ENCODE measurements around the gene KYNU.
"Not testable (repeated sequence)": the region's sequence is repeated elsewhere in the genome, so short reads cannot be mapped to it uniquely, and the experiment has no call there.

The KYNU gene

DNA sequence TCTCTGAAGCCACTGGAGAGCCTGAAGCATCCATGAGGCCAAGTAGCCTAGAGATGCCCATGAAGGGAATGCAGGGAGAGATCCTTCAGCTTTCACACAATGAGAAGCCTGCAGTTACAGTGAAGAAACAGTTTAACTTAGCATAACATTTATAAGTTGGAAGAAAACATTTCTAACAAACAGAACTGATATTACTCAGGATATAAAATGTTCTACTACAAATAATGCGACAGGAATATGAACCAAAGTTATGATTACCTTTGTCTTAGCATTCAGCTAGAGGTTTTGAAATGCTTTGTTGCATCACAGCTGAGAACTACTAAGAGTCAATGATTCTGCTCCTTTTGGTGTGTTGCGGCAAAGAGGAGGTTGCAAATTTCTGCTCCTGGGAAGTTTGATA, 6.9 kb upstream of the KYNU start:
- in situ Hi-C loops (cut with MboI; ENCODE audit: low sequenced_read_pairs) = no loop called here

DNA sequence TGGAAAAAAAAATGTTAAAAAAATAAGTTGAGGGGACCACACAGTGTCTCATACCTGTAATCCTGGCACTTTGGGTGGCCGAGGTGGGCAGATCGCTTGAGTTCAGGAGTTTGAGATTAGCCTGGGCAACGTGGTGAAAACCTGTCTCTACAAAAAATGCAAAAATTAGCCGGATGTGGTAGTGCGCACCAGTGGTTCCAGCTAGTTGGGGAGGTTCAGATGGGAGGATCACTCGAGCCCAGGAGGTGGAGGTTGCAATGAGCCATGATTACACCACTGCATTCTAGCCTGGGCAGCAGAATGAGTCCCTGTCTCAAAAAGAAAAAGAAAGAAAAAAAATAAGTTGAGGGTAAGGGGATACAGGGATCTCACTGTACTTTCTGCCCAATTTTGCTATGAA, 6.1 kb upstream of the KYNU start:
- in situ Hi-C loops (cut with MboI; ENCODE audit: low sequenced_read_pairs) = no loop called here

DNA sequence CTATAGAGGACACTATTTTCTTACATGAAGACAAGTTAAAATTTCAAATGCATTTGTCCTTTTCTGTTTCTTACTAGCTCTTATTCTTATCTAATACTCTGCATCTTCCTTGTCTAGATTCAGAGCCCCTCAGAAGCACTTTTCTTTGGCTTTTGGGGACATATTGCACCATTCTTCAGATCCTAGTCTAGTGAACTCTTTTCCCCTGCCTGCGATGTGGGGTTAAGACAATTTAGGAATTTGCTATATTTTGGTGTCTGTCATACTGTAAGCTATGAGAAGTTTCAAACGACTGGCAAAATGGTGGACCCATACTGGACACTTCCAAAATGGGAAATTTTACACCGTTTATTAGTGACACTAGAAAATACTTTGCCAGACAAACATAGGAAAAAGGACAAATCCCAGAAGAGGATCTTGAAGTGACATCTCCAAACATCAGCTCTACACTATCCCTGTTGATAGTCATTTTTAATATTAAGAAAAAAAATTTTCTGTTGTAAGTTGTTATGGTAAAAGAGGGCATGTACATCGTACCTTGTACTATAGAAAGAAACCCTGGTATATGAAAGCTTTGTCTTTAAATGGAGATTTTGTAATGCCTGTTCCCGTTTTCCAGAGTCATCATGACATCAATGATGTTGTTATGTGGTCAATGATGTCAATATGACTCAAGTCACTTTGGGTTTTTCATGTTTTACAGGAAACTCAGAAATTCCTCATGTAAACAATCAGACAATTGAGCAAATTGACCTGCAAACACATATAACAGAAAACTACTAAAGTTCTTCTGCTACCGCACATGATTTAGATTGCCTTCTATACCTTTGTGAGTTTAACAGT, 4.4 kb upstream of the KYNU start:
- in situ Hi-C loops (cut with MboI; ENCODE audit: low sequenced_read_pairs) = no loop called here

DNA sequence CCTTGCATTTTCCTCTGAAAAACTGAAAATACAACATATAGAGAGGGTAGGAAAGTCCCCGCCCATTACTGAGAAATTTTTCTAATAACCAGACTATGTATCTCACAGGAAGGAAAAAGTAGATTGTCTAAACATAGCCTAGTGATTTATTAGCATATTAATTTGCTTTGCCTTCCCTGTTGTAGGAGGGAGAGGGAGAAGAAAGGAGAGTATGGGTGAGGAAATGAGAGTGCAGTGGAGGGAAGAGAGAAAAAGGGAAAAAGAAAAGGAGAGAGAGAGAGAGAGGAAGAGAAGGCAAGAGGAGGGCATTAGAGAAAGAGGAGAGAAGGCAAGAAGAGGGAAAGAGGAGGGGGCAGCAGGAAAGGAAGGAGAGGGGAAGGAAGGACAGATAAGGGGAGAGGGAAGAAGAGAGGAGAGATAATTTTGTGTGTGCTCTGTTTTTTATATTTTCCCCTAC, 3.6 kb upstream of the KYNU start:
- in situ Hi-C loops (cut with MboI; ENCODE audit: low sequenced_read_pairs) = no loop called here

DNA sequence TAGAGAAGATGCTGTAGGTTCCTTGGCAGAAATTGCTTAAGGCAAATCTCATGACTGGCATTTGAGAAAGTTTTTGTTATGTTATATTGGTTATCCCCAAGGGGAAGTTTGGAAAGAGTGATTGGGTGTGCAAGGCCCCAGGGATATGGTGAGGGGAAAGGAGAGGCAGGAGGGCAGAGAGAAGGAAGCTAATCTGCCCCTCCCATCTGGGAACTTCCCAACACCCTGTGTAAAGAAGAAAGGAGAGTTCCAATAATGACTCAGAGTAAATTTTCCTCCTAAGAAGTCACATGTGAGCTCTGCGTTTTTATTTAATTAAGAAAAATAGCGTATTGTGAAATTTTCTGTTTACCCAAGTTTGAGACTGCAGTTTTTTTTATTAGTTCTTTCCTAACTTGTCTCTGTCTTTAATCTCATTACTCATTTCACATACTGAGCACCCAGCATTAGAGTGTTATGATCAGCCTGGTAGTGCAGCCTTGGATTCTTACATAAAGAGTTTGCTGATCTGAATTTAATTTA, 3.1 kb upstream of the KYNU start:
- in situ Hi-C loops (cut with MboI; ENCODE audit: low sequenced_read_pairs) = no loop called here

DNA sequence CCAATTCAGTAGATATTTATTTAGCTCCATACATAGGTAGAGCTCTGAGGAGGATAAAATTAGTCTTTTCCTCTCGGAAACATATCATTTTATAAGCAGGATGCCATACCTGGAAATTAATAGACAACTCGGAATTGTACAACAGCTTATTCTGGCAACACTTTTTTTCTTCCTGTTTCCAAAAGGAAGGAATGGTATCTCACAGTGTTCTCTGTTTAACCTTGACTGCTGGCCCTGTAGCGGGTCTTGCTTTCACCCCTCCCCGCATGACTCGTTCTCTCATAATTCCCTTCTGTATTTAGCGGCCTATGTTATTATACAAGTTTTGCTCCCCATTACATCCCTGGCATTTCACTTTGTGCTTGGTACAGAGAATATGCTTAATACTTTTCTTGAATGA, 2.5 kb upstream of the KYNU start:
- in situ Hi-C loops (cut with MboI; ENCODE audit: low sequenced_read_pairs) = no loop called here

DNA sequence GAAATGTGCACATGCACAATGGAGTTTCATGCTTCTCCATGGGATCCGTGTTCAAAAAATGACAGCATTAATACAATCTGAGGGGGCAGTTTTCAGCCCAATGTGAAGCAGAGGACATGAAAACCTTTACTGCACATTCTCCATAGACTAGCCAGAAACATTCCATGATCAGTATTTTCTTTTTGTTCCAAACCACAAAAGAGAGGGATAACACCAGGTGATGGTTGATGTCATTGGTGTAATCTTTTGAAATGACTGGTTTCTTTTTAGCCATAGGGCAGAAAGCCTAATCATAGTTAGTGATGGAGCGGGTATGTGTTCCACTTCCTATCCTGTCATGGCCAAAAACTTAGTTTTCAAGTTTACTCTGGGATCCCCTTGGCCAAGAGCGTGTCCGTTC, 1.8 kb upstream of the KYNU start:
- in situ Hi-C loops (cut with MboI; ENCODE audit: low sequenced_read_pairs) = no loop called here

DNA sequence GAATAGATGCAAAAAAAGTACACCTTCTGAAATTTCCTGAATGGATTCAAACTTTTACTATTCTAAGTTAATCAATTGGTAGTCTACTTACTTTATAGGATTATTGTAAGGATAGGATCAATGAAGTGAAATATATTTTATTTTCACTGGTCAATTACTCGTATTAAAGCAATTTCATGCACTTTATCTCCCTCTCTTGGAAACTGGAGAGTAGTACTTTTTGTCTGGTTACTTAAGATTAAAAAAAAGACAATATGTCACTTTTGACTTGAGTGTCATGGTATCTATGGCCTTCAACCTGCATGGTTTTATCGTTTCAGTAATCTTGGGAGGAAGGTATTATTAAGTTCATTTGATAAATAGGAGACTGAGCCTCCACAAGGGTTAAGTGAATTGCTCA, 1.0 kb upstream of the KYNU start:
- in situ Hi-C loops (cut with MboI; ENCODE audit: low sequenced_read_pairs) = no loop called here

DNA sequence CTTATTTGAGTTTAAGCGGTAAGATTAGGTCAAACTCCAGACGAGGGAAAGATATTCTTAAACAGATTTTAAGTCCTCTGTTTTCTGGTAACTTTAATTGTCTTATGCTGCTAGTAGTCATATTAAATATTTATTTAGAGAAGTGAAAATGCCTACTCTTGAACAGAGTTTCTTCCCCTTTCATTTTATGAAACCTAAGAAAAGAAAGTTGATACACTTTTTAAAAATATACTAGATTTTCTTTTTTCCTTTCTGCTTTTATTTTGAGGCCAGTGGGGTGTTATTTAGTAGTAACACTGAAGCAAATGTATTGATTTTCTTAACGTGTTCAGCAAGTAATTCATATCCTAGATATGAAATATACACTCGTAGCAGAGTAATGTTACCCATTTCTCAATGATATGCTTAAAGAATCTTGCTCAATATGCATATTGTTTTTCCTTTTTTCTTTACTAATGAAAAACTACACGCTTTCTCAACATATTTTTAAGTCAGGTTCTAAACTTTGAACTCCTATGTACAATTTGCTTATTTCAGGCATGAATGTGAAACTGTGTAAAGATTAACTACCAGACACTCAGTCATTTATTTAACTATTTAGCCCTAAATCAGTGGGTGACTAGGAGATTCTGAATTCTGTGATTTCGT, 691 bp downstream of the KYNU start:
- in situ Hi-C loops (cut with MboI; ENCODE audit: low sequenced_read_pairs) = no loop called here

DNA sequence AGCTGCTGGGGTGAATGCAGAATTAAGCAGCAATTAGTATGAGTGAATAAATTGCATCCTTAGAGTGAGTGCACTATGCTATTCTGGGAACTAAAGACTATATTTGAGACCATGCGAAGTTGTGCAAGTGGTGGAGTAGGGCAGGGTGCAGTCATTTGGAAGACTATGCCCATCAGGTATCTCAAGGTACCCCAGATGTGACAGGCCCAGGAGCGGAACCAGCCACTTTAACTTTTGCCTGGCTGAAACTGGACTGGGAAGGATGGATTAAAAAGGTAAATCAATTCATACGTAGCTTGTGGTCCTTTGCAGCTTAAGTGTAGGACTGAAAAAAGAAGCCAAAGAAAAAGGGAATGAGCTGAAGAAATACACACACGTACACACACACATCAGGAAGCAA, 1.7 kb downstream of the KYNU start:
- in situ Hi-C loops (cut with MboI; ENCODE audit: low sequenced_read_pairs) = no loop called here

DNA sequence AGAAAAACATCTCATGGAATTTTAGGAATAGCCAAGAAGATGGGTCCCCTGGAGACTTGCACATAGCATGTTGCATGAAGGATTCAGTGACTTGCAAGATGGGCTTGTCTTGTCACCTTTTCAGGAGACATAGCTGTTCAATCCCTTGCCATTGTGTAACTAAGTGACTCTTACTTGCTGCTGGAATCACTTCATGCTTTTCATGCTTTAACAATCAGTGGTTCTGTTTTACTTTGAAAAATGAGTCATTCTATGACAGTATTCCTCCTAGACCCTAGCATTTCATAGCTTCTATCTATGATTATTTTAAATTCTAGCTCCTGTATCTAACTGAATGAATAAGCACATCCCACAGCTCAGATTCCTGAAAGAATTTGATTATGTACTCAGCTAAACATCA, 2.8 kb downstream of the KYNU start:
- in situ Hi-C loops (cut with MboI; ENCODE audit: low sequenced_read_pairs) = no loop called here

DNA sequence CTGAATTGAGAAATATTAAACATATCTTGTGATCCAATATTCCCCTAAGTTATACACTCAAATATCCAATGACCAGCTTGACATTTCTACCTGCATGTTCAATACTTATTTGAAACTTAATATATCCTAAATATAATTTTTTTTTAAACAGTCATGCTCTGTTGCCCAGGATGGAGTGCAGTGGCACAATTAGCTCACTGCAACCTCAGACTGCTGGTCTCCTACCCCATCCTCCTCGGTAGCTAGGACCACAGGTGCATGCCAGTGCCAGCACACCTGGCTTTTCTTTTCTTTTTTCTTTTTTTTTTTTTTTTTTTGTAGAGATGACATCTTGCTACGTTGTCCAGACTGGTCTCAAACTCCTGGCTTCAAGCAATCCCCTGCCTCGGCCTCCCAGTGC, 4.2 kb downstream of the KYNU start:
- in situ Hi-C loops (cut with MboI; ENCODE audit: low sequenced_read_pairs) = no loop called here

DNA sequence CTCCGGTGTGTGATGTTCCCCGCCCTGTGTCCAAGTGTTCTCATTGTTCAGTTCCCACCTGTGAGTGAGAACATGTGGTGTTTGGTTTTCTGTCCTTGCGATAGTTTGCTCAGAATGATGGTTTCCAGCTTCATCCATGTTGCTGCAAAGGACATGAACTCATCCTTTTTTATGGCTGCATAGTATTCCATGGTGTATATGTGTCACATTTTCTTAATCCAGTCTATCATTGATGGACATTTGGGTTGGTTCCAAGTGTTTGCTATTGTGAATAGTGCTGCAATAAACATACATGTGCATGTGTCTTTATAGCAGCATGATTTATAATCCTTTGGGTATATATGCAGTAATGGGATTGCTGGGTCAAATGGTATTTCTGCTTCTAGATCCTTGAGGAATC, 5.0 kb downstream of the KYNU start:
- in situ Hi-C loops (cut with MboI; ENCODE audit: low sequenced_read_pairs) = not testable (repeated sequence)

DNA sequence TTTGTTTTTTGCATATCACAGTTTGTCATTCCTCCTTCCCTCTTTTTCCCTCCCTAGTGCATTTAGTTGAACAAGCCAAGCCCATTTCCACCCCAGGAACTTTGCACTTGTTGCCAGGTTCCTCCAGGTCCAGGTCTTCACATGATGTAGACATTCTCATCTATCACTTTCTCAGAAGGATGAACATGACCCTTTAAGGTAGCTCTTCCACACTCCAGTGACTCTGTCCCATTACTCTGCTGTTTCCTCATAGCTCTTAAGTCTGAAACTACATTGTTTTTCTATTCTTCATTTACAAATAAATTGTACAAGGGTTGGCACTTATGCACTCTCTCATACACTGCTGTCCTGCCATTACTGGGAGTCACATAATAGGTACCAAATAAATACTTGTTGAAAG, 6.1 kb downstream of the KYNU start:
- in situ Hi-C loops (cut with MboI; ENCODE audit: low sequenced_read_pairs) = no loop called here

DNA sequence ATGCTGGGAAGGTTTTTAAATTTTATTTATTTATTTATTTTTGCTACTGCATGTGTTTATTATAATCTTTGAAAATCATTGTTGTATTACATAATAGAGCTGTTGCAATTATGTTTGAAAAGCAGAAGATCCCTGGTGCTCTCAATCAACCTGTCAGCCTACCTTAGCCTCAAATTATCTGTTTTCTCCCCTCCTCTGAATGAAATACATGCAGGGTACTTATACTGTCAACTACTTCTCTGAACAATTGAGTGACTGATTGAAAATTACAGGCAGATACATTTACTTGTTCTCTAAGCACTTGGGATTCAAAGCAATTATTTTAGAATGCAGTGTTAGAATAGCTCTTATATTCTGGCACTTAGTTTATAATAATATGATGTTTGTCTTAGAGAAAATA, 8.1 kb downstream of the KYNU start:
- in situ Hi-C loops (cut with MboI; ENCODE audit: low sequenced_read_pairs) = no loop called here

DNA sequence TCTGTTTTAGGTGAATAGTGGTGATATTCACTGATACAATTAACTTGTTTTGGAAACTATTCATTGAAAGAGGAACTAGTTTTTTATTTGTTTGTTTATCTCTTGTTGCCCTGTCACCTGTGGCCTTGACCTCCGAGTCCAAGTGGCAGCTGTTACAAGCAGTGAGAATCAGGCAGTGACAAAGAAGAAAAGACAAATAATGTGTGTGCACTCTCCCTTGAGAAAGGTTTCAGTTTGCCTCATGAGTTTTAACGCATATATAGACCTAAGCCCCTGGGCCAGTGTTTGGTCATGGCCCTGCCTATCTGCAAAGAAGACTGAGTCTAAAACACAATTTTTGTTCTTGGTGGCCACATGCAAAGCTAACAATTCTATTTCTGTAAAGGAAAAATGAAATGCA, 15.3 kb downstream of the KYNU start:
- in situ Hi-C loops (cut with MboI; ENCODE audit: low sequenced_read_pairs) = no loop called here

DNA sequence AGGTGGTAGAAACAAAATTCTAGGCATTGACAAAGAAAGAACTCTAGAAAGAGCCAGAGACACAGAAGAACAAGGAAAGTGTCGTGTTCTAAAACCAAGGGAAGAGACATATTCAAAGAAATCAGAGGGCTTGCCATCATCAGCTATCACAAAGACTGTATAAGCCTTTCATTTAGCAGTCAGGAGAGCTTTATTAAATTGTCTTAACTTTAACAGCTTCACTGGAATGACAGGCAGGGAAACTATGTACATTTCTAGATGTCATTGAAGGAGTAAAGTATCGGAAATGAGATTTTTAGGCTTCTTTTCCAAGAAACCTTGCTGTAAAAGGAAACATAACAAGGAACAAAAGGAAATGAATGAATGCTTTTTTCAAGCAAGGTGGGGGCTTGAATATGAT, 15.8 kb downstream of the KYNU start:
- in situ Hi-C loops (cut with MboI; ENCODE audit: low sequenced_read_pairs) = no loop called here

DNA sequence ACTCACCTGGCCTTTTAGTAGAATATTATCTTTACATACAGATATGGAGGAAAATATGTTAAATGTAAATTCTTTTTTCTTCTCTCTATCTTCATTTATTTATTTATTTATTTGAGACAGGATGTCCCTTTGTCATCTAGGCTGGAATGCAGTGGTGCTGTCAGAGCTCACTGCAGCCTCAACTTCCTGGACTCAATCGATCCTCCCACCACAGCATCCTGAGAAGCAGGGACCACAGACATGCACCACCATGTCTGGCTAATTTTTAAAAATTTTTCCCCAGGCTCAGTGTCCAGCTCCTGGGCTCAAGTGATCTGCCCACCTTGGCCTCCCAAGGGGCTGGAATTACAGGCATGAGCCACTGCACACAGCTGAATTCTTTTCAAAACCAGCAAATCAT, 20.3 kb downstream of the KYNU start:
- in situ Hi-C loops (cut with MboI; ENCODE audit: low sequenced_read_pairs) = no loop called here

DNA sequence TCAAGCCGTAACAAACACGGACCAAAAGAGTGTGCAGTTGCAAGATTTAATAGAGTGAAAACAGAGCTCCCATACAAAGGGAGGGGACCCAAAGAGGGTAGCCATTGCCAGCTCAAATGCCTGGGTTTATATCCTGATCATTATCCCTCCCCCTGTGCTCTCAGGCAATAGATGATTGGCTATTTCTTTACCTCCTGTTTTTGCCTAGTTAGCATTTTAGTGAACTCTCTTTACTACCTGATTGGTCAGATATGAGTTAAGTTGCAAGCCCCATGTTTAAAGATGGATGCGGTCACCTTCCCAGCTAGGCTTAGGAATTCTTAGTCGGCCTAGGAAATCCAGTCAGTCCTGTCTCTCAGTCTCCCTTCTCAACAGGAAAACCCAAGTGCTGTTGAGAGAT, 22.9 kb downstream of the KYNU start:
- in situ Hi-C loops (cut with MboI; ENCODE audit: low sequenced_read_pairs) = not testable (repeated sequence)

DNA sequence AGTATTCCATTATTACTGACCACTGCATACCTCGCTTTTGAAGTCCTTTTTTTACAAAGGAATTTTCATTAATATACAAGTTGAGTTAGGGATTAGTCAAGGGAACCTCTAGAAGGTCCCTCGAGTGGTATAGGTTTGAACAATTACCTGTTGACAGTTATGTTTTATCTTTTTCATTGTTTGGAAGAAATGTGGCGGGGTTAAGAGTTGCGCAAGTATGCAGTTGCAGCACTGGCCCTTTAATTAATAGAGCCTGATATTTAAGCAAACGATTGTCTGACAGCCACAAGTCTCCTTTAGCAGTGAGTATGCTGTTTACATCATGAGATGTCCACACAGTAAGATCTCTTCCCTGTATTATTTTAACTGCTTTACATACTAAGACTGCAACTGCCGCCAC, 24.3 kb downstream of the KYNU start:
- in situ Hi-C loops (cut with MboI; ENCODE audit: low sequenced_read_pairs) = no loop called here

DNA sequence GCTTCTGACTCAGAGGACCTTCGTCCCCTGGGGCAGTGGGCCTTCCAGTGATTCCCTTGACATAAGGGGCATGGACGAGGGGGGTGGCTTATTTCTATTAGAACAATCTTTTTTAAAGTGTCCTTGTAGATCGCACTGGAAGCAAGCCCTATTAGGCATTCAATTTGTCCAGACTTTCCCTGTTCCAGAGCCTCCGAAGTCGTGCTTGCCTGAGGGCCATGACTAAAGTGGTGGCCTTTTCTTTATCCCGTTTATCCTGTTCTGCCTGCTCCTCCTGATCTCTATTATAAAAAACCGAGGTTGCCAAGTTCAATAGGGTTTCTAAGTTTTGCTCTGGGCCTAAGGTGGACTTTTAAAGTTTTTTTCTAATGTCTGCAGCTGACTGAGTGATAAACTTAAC, 26.3 kb downstream of the KYNU start:
- in situ Hi-C loops (cut with MboI; ENCODE audit: low sequenced_read_pairs) = not testable (repeated sequence)

DNA sequence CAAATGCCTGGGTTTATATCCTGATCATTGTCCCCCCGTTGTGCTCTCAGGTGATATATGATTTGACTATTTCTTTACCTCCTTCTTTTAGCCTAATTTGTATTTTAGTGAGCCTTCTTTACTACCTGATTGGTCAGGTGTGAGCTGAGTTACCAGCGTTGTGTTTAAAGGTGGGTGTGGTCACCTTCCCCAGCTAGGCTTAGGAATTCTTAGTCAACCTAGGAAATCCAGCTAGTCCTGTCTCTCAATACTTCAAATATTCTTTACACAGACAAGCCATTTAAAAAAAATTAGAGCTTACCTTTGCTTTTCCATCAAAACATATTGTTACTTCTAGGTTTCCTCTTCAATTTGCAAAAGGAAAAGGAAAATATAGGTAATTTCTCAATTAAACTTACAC, 30.2 kb downstream of the KYNU start:
- in situ Hi-C loops (cut with MboI; ENCODE audit: low sequenced_read_pairs) = no loop called here

Data from HL-60/S4 treated with retinoic acid at 250 ng/mL for 4 days and 3 days (cell line).